ENCODE measurements around the gene NPTN.
A peak's percentile ranks its signal among the peaks of the same experiment; 100 is the strongest.

NPTN gene

GRCh38 chr15:73678498-73678897 is 45.3 kb upstream of the NPTN start:
- H3K4me3 ChIP-seq (replicated peaks; ENCODE audit: insufficient read depth, low read length), result no peak overlapping the region
- no peak for DNase-seq (ENCODE audit: low read depth in 1 of 2, low spot score in 1 of 2)
- no peak for TF ChIP-seq CTCF (IDR thresholded peaks at IDR 0.05; ENCODE audit: insufficient read depth, low read length)
- TF ChIP-seq SPI1 (IDR thresholded peaks at IDR 0.05; ENCODE audit: borderline replicate concordance, low read depth), result no peak
- no peak for TF ChIP-seq POLR2AphosphoS5 (IDR thresholded peaks at IDR 0.05; ENCODE audit: low read depth)
- no peak for TF ChIP-seq REST (IDR thresholded peaks at IDR 0.05; ENCODE audit: insufficient replicate concordance, low read depth)
- TF ChIP-seq GABPA (IDR thresholded peaks at IDR 0.05; ENCODE audit: low read depth), result no peak
- peaks cover 16% of the 10 kb centered on the region for H3K27me3 ChIP-seq (ENCODE audit: insufficient read depth, poor library complexity, severe bottlenecking)
- no peak overlapping the region for H3K27ac ChIP-seq (replicated peaks)

- no peak overlapping the region for H3K4me3 ChIP-seq (replicated peaks; ENCODE audit: insufficient read depth, low read length)
- no peak for DNase-seq (ENCODE audit: low read depth in 1 of 2, low spot score in 1 of 2)
- peaks cover 12% of the 10 kb centered on the region for H3K27me3 ChIP-seq (ENCODE audit: insufficient read depth, poor library complexity, severe bottlenecking)
- H3K27ac ChIP-seq (replicated peaks), result no peak overlapping the region
- TF ChIP-seq REST (IDR thresholded peaks at IDR 0.05; ENCODE audit: insufficient replicate concordance, low read depth) (no peak), SPI1 (IDR thresholded peaks at IDR 0.05; ENCODE audit: borderline replicate concordance, low read depth) (no peak), GABPA (IDR thresholded peaks at IDR 0.05; ENCODE audit: low read depth) (no peak), POLR2AphosphoS5 (IDR thresholded peaks at IDR 0.05; ENCODE audit: low read depth) (no peak), CTCF (IDR thresholded peaks at IDR 0.05; ENCODE audit: insufficient read depth, low read length) (no peak)
Observed at GRCh38 chr15:73677733-73678132, 44.5 kb upstream of the NPTN start.

GRCh38 chr15:73677146-73677607 is 44.0 kb upstream of the NPTN start:
- DNase-seq (ENCODE audit: low read depth in 1 of 2, low spot score in 1 of 2), result peak in 1 of 2 experiments; percentile 30
- Histone ChIP-seq H3K27me3 (ENCODE audit: insufficient read depth, poor library complexity, severe bottlenecking) (peaks cover 10% of the 10 kb centered on the region), H3K27ac (replicated peaks) (no peak overlapping the region), H3K4me3 (replicated peaks; ENCODE audit: insufficient read depth, low read length) (no peak overlapping the region)
- TF ChIP-seq POLR2AphosphoS5 (IDR thresholded peaks at IDR 0.05; ENCODE audit: low read depth) (no peak), GABPA (IDR thresholded peaks at IDR 0.05; ENCODE audit: low read depth) (no peak), CTCF (IDR thresholded peaks at IDR 0.05; ENCODE audit: insufficient read depth, low read length) (peak; percentile 64), SPI1 (IDR thresholded peaks at IDR 0.05; ENCODE audit: borderline replicate concordance, low read depth) (no peak)

GRCh38 chr15:73674587-73674986 is 41.4 kb upstream of the NPTN start:
- H3K27ac ChIP-seq (replicated peaks), result no peak overlapping the region
- DNase-seq (ENCODE audit: low read depth in 1 of 2, low spot score in 1 of 2), result no peak
- H3K4me3 ChIP-seq (replicated peaks; ENCODE audit: insufficient read depth, low read length), result no peak overlapping the region
- TF ChIP-seq CTCF (IDR thresholded peaks at IDR 0.05; ENCODE audit: insufficient read depth, low read length) (no peak), POLR2AphosphoS5 (IDR thresholded peaks at IDR 0.05; ENCODE audit: low read depth) (no peak)
- H3K27me3 ChIP-seq (ENCODE audit: insufficient read depth, poor library complexity, severe bottlenecking), result peaks cover 10% of the 10 kb centered on the region
